ENCODE results near the gene EPS8L3.

EPS8L3 gene

GRCh38 chr1:109739738-109740614 lies 23.7 kb downstream of the EPS8L3 start:
- peak; percentile 86 for DNase-seq (ENCODE audit: low spot score)

- no peak for DNase-seq (ENCODE audit: low spot score)
Observed at GRCh38 chr1:109733236-109733870, 30.4 kb downstream of the EPS8L3 start.

GRCh38 chr1:109732390-109732881 lies 31.3 kb downstream of the EPS8L3 start:
- no peak for DNase-seq (ENCODE audit: low spot score)

GRCh38 chr1:109730666-109731065 lies 33.1 kb downstream of the EPS8L3 start:
- no peak for DNase-seq (ENCODE audit: low spot score)

- DNase-seq (ENCODE audit: low spot score): no peak
Observed at GRCh38 chr1:109728870-109729269, 34.9 kb downstream of the EPS8L3 start.

GRCh38 chr1:109726728-109727373 lies 36.9 kb downstream of the EPS8L3 start:
- no peak for DNase-seq (ENCODE audit: low spot score)

- DNase-seq (ENCODE audit: low spot score): no peak
Observed at GRCh38 chr1:109726007-109726406, 37.7 kb downstream of the EPS8L3 start.

GRCh38 chr1:109725510-109725909 lies 38.2 kb downstream of the EPS8L3 start:
- no peak for DNase-seq (ENCODE audit: low spot score)

GRCh38 chr1:109724933-109725332 lies 38.8 kb downstream of the EPS8L3 start:
- DNase-seq (ENCODE audit: low spot score): no peak

GRCh38 chr1:109722908-109723691 lies 40.6 kb downstream of the EPS8L3 start:
- no peak for DNase-seq (ENCODE audit: low spot score)

GRCh38 chr1:109721971-109722370 lies 41.8 kb downstream of the EPS8L3 start:
- no peak for DNase-seq (ENCODE audit: low spot score)

- no peak for DNase-seq (ENCODE audit: low spot score)
Observed at GRCh38 chr1:109721042-109721441, 42.7 kb downstream of the EPS8L3 start.

- DNase-seq (ENCODE audit: low spot score): no peak
Observed at GRCh38 chr1:109719337-109719837, 44.3 kb downstream of the EPS8L3 start.

- no peak for DNase-seq (ENCODE audit: low spot score)
Observed at GRCh38 chr1:109718495-109718894, 45.2 kb downstream of the EPS8L3 start.

- DNase-seq (ENCODE audit: low spot score): no peak
Observed at GRCh38 chr1:109717729-109718128, 46.0 kb downstream of the EPS8L3 start.

GRCh38 chr1:109716570-109717090 lies 47.1 kb downstream of the EPS8L3 start:
- DNase-seq (ENCODE audit: low spot score): no peak

- DNase-seq (ENCODE audit: low spot score): no peak
Observed at GRCh38 chr1:109716121-109716520, 47.6 kb downstream of the EPS8L3 start.

- peak; percentile 0 for DNase-seq (ENCODE audit: low spot score)
Observed at GRCh38 chr1:109714661-109715372, 48.9 kb downstream of the EPS8L3 start.

- peak; percentile 0 for DNase-seq (ENCODE audit: low spot score)
Observed at GRCh38 chr1:109713636-109714035, 50.1 kb downstream of the EPS8L3 start.

- no peak for DNase-seq (ENCODE audit: low spot score)
Observed at GRCh38 chr1:109712321-109712864, 51.3 kb downstream of the EPS8L3 start.
